A204.1 (cell line): ENCODE data around the gene IDH3A.

Experiments used
- FAIRE-seq: peaks from 2 replicates; lab custom pipeline; 2012; peaks lifted over from hg19 to GRCh38; lab: Jason Lieb, UNC

Gene IDH3A

DNA sequence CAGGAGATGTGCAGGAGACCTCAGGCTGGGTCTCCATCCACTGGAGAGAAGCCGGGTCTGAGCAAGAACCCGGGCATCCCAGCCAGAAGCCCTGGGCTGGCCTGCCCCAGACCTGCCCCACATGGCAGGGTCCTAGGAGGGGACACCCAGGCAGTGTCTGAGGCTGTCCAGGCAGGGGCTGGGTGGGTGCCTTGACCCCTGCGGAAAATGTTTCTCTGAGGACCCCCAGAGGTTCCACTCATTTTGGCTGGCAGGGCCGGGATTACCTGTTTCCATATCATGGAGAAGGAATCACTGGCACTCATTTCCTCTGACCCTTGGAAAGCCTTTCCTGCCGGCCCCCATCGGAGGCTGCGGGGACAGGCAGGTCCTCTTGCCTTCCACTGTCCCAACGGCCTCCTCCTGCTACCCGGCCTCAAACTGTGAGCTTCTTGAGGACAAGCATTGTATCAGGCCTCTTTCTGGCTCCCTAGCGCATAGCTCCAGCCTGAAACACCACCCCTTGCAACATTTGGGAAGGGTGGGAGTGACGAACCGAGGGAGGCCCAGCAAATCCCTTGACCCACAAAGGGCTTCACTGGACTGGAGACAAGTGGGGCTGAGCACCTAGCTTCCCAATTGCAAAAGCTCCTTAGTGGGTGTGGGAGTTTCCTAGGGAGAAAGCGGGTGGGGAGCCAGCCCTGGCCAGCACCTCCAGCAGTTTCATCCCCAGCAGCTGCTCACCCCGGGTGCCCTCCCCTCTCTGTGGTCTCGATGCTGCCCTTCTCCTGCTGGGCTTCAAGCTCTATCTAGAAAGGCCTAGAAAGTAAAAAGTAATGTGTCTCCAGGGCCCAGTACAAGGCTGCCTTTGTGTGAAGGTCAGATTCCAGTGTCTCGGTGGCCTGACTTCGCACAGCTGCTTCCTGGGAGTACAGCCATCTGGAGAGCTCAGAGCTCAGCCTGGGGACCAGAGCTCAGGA lies 55.5 kb downstream of the IDH3A start:
- FAIRE-seq = no peak

- FAIRE-seq = no peak
Measured at GRCh38 chr15:78205337-78205736, 56.2 kb downstream of the IDH3A start.

DNA sequence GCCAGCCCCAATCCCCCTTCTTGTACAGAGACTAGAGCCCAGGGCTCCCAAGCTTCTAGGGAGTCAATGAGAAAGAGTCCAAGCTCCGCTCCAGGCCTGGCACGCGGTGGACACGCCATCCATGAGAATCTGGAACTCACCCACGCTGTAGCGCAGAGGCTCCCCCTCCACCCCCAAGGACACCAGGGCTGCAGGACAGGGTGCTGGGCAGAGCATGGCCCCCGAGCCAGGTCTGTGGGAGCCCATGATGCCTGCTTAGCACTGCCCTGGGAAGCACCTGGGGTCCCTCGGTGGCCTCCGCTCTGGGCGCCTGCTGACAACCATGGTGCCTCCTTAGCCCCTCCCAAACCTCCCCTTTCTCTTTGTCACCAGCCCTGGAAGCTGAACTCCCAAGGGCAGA lies 56.7 kb downstream of the IDH3A start:
- FAIRE-seq = no peak

GRCh38 chr15:78206326-78207109 lies 57.4 kb downstream of the IDH3A start:
- no peak for FAIRE-seq

DNA sequence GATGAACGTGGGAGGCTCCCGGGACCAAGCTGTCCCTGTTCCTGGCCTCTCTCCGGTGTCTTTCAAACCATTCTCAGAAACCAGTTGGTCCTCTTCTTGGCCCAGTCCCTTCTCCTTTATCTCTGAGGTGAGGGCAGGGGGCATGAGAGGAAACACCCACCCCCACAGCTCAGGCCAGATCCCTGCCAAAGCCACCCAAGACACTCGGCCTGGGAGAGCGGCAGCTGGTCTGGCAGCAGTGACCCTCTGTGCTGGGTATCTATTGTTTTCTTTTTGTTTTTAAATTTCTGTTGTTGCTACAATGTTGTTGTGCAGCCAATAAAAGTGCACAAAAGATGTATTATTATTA lies 57.9 kb downstream of the IDH3A start:
- no peak for FAIRE-seq

DNA sequence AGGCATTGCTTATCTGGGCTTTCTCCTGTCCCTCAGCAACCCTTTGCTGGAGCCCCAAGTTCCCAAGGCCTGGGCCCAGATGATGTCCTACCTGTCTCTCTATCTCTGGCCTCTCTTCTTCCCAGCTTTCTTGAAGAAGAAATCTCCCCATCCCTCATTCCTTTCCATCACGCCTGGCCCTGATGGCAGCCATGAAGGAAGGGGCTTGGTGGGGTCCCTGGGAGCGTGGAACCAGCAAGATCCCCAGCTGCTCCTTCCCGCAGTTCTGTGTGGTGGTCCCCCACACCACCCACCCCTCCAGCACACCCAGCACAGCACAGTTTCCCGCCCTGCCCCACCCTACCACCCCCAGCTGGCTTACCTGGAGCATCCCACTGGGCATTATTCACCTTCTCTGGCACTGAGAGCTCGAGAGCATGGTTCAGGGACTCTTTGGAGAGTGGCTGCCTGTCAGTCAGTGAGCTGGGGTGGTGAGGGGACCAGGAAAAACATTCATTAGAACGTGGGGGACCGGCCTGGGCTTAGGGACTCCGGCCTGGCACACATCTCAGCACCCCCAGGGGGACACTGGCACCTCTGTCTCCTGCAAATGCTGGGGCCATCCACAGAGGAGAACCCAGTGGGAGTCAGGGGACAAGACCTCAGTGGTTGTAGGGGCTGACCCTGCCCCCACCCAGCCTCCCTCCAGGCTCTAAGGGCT lies 58.6 kb downstream of the IDH3A start:
- FAIRE-seq = no peak

DNA sequence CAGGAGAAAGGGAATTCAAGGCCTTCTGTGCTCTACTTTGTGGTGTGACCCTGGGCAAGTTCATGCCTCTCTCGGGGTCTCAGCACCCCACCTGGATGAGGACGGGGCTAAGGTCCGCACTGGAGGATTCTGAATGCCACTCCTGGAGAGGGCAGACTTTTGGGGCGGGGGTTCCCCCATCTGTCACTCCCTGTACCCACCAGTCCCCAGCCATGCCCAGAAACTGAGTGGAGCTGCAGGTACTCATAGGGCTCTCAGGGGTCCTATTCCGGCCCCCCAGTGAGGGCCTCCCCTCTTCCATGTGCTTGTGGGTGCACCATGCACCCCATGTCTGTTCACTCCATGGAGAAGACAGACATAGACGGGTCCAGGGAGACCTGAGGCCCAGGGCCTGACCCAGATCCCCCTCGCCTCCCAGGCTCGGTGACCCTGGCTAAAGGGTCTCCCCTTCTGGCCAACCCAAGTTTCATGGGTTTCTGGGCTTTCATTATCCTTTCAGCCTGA lies 59.2 kb downstream of the IDH3A start:
- no peak for FAIRE-seq

DNA sequence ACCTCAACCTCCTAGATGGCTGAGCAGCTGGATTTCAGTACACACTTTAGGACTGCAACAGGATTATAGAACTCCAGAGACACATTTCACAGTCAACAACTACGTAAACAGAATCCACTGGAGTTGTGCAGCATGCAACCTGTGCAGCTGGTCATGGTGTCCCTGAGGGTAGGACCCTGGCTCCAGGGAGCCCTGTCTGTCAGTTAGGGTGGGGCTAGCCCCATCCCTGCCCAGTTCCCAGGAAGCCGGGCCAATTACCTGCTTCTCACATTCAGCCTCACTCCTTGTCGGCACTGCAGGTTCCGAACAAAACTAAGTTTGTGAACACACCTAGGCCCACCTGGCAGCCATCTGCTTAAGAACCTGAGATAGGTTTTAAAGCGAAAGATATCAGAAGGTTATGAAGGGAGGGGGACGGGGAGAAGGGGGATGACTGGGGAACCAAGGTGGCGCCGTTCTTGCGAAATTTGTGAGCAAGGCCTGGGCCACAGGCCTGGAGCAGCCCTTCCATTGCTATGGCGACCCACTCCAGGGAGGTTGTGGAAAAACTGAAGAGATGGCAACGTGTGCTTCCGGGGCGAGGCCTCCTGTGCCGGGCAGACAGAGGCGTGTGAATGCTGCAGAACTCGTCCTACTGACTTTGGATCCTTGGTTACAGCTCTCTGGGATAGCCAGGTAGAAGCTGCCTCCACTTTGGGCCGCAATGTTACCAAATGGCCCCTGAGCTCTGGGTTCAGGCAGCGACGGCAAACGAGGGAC lies 59.9 kb downstream of the IDH3A start:
- no peak for FAIRE-seq

DNA sequence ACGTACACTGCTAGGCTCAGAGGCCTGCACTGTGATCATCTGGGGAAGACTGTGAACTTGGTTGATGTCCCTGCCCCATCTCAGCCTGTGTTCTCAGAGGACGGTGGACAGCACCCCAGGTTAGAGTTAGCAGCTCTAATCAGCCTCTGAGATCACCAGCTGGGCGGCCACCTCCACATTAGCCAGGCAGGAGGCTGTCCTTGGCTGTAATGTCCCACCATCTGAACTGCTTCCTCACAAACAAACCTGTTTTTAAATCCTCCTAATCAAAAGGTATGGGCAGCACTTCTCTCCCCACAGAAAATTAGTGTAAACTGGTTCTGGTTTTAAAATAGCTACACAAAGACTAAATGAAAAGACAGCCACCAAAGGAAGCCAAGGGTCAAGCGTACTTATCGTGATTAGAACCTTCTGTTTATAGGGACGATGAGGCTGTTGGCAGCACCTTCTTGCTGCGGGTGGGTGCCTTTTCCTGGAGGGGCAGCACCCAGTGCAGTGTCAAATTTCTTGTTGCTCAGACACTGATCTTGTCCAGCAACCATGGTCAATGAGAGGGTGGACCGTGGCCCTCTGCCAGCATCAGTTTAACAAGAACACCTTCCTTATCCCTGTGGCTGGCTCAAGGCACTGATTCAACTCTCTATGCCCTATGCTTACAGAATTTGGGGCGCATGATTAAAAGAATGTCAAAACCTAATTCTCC lies 60.6 kb downstream of the IDH3A start:
- FAIRE-seq = no peak

DNA sequence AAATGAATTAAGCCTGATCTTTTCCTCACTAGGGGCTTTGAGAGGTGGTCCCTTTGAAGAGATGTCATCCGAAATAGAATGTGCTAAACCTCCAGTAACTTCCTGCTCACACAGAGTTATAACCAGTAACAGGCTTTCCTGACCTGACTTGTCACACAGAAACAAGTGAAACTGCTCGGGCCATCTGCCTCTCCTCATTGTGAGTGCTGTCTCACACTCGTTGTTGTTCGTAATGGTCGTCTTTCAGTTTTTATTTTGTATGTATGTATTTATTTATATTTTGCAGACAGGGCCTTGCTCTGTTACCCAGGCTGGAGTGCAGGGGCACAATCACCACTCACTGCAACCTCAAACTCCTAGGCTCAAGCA lies 61.2 kb downstream of the IDH3A start:
- no peak for FAIRE-seq

GRCh38 chr15:78211189-78211921 lies 62.2 kb downstream of the IDH3A start:
- FAIRE-seq = no peak

- FAIRE-seq = no peak
Measured at GRCh38 chr15:78212008-78212407, 62.8 kb downstream of the IDH3A start.

- FAIRE-seq = no peak
Measured at GRCh38 chr15:78212546-78213424, 63.6 kb downstream of the IDH3A start.

DNA sequence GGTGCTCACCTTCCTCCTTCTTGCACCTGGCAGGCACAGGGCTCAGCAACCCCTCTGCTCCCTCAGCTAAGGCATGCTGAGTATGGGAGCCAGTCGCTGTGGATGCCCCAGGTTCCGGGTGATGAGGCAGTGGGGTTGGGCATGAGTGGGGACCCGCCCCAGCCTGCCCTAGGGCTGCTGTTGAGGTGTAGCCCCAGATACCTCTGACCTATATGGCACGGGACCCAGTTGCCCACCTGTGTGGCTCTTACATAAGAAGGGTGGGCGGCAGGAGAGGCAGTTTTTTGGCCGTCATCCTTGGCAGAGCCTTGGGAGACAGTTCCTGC lies 64.2 kb downstream of the IDH3A start:
- no peak for FAIRE-seq

DNA sequence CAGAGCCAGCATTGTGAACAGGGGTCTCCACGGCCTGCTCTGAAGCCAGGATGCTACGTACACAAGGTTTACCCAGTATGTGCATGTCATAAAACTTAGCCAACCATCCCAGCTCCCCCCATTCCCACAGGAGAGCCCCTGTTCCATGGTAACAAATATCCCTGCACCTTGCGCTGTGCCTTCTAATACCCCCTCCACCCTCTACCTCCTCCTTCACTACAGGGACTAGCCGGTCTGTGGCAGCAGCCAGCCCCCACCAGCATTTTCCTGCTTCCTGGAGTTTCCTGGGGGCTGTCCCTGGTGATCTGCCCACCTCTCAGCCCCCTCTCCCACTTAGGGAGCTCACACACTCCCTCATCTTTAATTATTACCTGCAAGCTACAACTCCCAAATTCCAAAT lies 64.8 kb downstream of the IDH3A start:
- no peak for FAIRE-seq

DNA sequence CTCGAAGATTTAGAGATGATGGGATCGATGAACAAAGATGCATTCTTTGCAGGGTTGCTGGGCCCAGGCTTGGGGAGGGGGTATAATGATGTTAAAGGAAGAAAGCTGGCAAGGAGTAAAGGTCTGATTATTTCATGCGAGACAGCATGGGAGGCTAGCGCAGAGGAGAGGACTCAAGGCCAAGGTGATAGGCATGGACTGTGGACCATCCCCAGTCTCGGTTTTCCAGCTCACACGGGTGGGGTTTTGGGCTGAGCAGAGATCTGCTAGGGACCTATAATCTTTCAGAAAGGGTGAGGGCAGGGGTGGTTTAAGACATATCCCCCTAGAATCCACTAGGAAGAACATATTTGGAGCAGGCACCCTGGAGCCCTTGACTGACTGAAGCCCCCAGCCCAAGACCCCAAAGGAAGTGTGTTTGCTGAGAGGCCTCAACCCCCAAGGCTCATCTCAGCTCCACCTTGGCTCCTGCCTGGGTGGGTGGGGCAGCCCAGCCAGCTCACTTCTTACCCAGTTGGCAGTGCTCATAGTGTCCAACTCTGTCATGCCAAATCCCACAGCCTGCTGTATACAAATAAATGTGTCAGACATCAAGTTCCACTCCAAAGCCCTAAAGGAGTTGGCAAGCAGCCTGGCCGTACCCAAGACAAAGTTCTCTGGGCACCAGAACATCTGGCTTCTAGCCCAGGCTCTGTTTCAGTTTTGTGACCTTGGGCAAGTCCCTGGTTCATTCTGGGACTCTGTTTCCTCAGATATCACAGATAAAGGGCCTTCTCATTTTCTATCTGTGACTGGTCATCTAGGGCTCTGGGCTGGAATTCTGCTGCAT lies 67.3 kb downstream of the IDH3A start:
- no peak for FAIRE-seq

DNA sequence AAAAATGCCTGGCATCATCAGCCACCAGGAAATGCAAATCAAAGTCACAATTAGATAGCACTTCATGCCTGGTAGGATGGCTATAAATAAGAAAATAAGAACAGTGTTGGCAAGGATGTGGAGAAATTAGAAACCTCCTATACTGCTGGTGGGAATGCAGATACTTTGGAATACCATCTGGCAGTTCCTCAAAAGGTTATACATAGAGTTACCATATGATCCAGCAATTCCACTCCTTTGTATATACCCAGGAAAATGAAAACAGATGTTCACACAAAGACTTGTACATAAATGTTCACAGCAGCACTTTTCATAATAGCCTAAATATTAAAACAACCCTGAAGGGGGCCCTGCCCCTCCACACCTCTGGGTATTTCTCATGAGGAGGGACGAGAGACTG lies 71.6 kb downstream of the IDH3A start:
- FAIRE-seq = no peak
